DMS53 (cell line): ENCODE measurements around the gene CENPVL1.
"Not testable (repeated sequence)": the region's sequence is repeated elsewhere in the genome, so short reads cannot be mapped to it uniquely, and the experiment has no call there.

ENCODE experiments used
- DNase-seq: peaks from one replicate; lab custom pipeline; 2025; lab: John Stamatoyannopoulos, UW

Gene CENPVL1

GRCh38 chrX:51710277-51711164 is at the start of gene CENPVL1:
Gene CENPVL1 (plus strand): TSS chrX:51710512. CDS start chrX:51710512, 0 bp downstream.
- not testable (repeated sequence) for DNase-seq

- DNase-seq, result no peak
Measured at GRCh38 chrX:51665981-51666380, 44.3 kb upstream of the CENPVL1 start.

GRCh38 chrX:51679689-51680433 is 30.5 kb upstream of the CENPVL1 start:
- not testable (repeated sequence) for DNase-seq

- not testable (repeated sequence) for DNase-seq
Measured at GRCh38 chrX:51681808-51682719, 28.2 kb upstream of the CENPVL1 start.

GRCh38 chrX:51682720-51683062 is 27.6 kb upstream of the CENPVL1 start, which contains the start of gene CENPVL2:
Gene CENPVL2 (minus strand): TSS chrX:51682831. CDS start chrX:51682831, 0 bp downstream.
- not testable (repeated sequence) for DNase-seq

- no peak for DNase-seq
Measured at GRCh38 chrX:51694254-51694653, 16.1 kb upstream of the CENPVL1 start.

GRCh38 chrX:51697397-51697796 is 12.9 kb upstream of the CENPVL1 start:
- DNase-seq, result no peak

- not testable (repeated sequence) for DNase-seq
Measured at GRCh38 chrX:51712943-51713647, 2.8 kb downstream of the CENPVL1 start.

GRCh38 chrX:51728202-51728601 is 17.9 kb downstream of the CENPVL1 start:
- DNase-seq, result no peak

- DNase-seq, result no peak
Measured at GRCh38 chrX:51737091-51737490, 26.8 kb downstream of the CENPVL1 start.

GRCh38 chrX:51742586-51742985 is 32.3 kb downstream of the CENPVL1 start:
- DNase-seq, result no peak

- DNase-seq, result peak; percentile 16
Measured at GRCh38 chrX:51743179-51743957, 33.1 kb downstream of the CENPVL1 start, which contains the start of gene GSPT2. Gene GSPT2 (plus strand): TSS chrX:51743442. CDS start chrX:51743627, 185 bp downstream.

- DNase-seq, result no peak
Measured at GRCh38 chrX:51747671-51748070, 37.4 kb downstream of the CENPVL1 start.

GRCh38 chrX:51759055-51759839 is 48.9 kb downstream of the CENPVL1 start:
- DNase-seq, result peak; percentile 7

- no peak for DNase-seq
Measured at GRCh38 chrX:51760657-51761056, 50.3 kb downstream of the CENPVL1 start.
